Esophagus muscularis mucosa (tissue), 4 donors: ENCODE results near the gene MRPL19. TPM values are rescaled to one million over a fixed set of nuclear protein-coding genes. Genes with fewer than 3 reads are reported as not detected.

Source experiments
- DNase-seq: peaks from one replicate; pipeline ENCODE4 v3.0.0-alpha.2; 2017; ENCODE audit errors: extremely low spot score
- H3K27ac ChIP-seq, 4 donors: fragments of 200-600 bp; sonication (generic); replicated peaks in 1 of 4; 1 replicate in 3 of 4; 2 replicates in 1 of 4; pipeline ENCODE4 v1.5.1; 2016 to 2019; ENCODE audit warnings: mild to moderate bottlenecking in 1 of 4
- H3K27me3 ChIP-seq, 4 donors: fragments of 200-600 bp; sonication (generic); one replicate each; pipeline versions ENCODE4 v1.5.1 to v1.6.0; 2016 to 2019
- H3K36me3 ChIP-seq, 4 donors: fragments of 200-600 bp; sonication (generic); one replicate each; pipeline ENCODE4 v1.5.1; 2016 to 2019
- H3K4me1 ChIP-seq, 4 donors: fragments of 200-600 bp; sonication (generic); one replicate each; pipeline ENCODE4 v1.5.1; 2016 to 2019
- H3K4me3 ChIP-seq, 4 donors: fragments of 200-600 bp; sonication (generic); 1 replicate in 2 of 4; 2 replicates in 2 of 4; pipeline ENCODE4 v1.5.1; 2016 to 2019; ENCODE audit warnings: mild to moderate bottlenecking in 4 of 4, moderate library complexity in 1 of 4
- H3K9me3 ChIP-seq, 4 donors: fragments of 200-600 bp; sonication (generic); 1 replicate in 3 of 4; 2 replicates in 1 of 4; pipeline ENCODE4 v1.5.1; 2016 to 2019
- EP300 ChIP-seq: sonication (generic); formaldehyde crosslinking; IDR thresholded peaks from one replicate; pipeline ENCODE4 v1.6.1; 2017; ENCODE audit warnings: antibody characterized with exemption
- POLR2A ChIP-seq: fragments of 450-650 bp; IDR thresholded peaks from one replicate; pipeline ENCODE4 v1.6.1; 2017; ENCODE audit warnings: antibody characterized with exemption, moderate library complexity, mild to moderate bottlenecking, low read depth
- POLR2AphosphoS5 ChIP-seq, 2 donors: sonication (generic); formaldehyde crosslinking; IDR thresholded peaks; one replicate each; pipeline ENCODE4 v1.6.1; 2017; ENCODE audit warnings: antibody characterized with exemption in 2 of 2
- WGBS: methylation state at CpG from one replicate; pipeline ENCODE4 v1.1.5; 2018; 5-methylcytosine and 5-hydroxymethylcytosine counted together
- intact Hi-C: fragments of 100-400 bp; cut with DNase I; formaldehyde crosslinking; loops from one replicate; pipeline ENCODE4 v1.15.1; 2023
- total RNA-seq, 4 donors: library from RNA; depleted of rRNA; stranded (reverse); fragments of >200 nt; gene quantifications; one replicate each; pipeline versions ENCODE4 v1.1.0 to v1.2.1, GENCODE V29; 2016
- TF ChIP-seq, protein P1 (sequence below), 3 experiments: fragments of 200-600 bp in 2 of 3; fragments of 450-650 bp in 1 of 3; sonication (generic) in 2 of 3; IDR thresholded peaks; one replicate each; pipeline ENCODE4 v1.5.1; 2017 to 2019; ENCODE audit warnings: antibody characterized with exemption in 3 of 3, mild to moderate bottlenecking in 2 of 3, moderate library complexity in 1 of 3

MRPL19 gene
- total RNA-seq, 4 donors from 2014 or later, result 24.5 to 40.5 (median 31.4) TPM

DNA sequence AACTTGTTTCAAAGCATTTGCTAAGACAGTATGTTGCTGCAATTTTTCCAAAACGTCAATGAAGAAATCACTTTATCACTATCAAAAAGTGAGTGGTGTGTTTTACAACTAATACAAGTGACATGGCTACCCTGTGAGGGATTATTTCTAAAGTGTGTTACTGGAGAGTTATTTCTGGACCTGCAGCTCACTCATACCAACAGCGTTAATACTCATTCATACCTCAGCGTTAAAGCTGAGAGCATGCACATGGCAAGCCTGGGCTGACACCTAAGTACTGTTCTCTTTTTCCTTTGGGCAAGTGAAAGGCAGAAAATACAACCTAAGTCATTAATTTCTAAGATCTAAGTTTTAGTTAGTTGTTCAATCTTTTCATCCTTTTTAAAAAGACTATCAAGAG lies 13.0 kb upstream of the MRPL19 start:
- TF ChIP-seq, protein P1, sequence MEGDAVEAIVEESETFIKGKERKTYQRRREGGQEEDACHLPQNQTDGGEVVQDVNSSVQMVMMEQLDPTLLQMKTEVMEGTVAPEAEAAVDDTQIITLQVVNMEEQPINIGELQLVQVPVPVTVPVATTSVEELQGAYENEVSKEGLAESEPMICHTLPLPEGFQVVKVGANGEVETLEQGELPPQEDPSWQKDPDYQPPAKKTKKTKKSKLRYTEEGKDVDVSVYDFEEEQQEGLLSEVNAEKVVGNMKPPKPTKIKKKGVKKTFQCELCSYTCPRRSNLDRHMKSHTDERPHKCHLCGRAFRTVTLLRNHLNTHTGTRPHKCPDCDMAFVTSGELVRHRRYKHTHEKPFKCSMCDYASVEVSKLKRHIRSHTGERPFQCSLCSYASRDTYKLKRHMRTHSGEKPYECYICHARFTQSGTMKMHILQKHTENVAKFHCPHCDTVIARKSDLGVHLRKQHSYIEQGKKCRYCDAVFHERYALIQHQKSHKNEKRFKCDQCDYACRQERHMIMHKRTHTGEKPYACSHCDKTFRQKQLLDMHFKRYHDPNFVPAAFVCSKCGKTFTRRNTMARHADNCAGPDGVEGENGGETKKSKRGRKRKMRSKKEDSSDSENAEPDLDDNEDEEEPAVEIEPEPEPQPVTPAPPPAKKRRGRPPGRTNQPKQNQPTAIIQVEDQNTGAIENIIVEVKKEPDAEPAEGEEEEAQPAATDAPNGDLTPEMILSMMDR (IDR thresholded peaks at IDR 0.05), result no peak
- TF ChIP-seq POLR2A (no peak), POLR2AphosphoS5 (IDR thresholded peaks at IDR 0.05) (no peak), EP300 (no peak)
- no peak for DNase-seq
- H3K27ac ChIP-seq, result no peak overlapping the region
- peaks cover 0 to 29% (median 2%) of the 10 kb centered on the region in 4 donors for H3K27me3 ChIP-seq
- H3K4me1 ChIP-seq, result no peaks in the 10 kb centered on the region
- intact Hi-C loops, result no loop called here
- WGBS, result 62% methylated on average over 3 of the region's 3 CpGs
- no peak overlapping the region for H3K4me3 ChIP-seq
- no peaks in the 10 kb centered on the region for H3K36me3 ChIP-seq
- H3K9me3 ChIP-seq, result no peaks in the 10 kb centered on the region

DNA sequence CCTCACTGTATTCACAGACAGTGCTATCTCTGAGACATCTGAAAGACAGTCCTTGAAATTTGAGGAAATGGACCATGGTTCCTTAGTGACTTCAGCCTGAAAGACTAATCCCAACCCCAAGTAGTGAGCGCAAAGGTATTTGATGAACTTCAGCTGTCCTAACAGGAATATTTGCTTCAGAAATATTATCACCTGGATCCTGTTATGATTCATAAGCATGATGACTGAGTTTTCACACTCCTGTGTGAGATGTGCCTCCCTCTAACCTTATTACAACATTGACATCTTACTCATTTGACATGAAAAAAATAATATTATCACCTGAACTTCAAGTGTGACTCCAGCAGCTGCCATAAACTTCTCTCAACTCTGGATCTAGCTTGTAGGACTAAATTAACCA lies 11.6 kb upstream of the MRPL19 start:
- Histone ChIP-seq H3K27me3 (peaks cover 0 to 24% (median 2%) of the 10 kb centered on the region in 4 donors), H3K27ac (no peak overlapping the region), H3K9me3 (no peaks in the 10 kb centered on the region), H3K36me3 (no peaks in the 10 kb centered on the region), H3K4me3 (no peak overlapping the region), H3K4me1 (no peaks in the 10 kb centered on the region)
- 0% methylated on average over 1 of the region's 1 CpG for WGBS
- no peak for DNase-seq
- intact Hi-C loops, result no loop called here
- TF ChIP-seq, protein P1 (IDR thresholded peaks at IDR 0.05), result no peak
- no peak for TF ChIP-seq EP300
- TF ChIP-seq POLR2A, result no peak
- no peak for TF ChIP-seq POLR2AphosphoS5 (IDR thresholded peaks at IDR 0.05)

- intact Hi-C loops, result no loop called here
- H3K4me1 ChIP-seq, result peaks cover 0 to 15% (median 5%) of the 10 kb centered on the region in 4 donors
- H3K4me3 ChIP-seq, result no peak overlapping the region
- no peaks in the 10 kb centered on the region for H3K9me3 ChIP-seq
- no peak for TF ChIP-seq EP300
- peaks cover 0 to 15% (median 2%) of the 10 kb centered on the region in 4 donors for H3K27me3 ChIP-seq
- WGBS, result 61% methylated on average over 1 of the region's 1 CpG
- no peak overlapping the region for H3K27ac ChIP-seq
- H3K36me3 ChIP-seq, result no peaks in the 10 kb centered on the region
- DNase-seq, result no peak
These were observed 9.0 kb upstream of the MRPL19 start for GRCh38 chr2:75637568-75637967.

- no peak overlapping the region for H3K4me3 ChIP-seq
- no peaks in the 10 kb centered on the region for H3K36me3 ChIP-seq
- no peak for DNase-seq
- intact Hi-C loops, result loop anchor here (5.0 kb wide), 1 partner anchor 37 kb away; no protein-coding TSS in a partner anchor
- H3K27ac ChIP-seq, result peak overlapping the region in 2 of 4 donors; percentile 9 to 46
- 0% methylated on average over 3 of the region's 3 CpGs for WGBS
- H3K9me3 ChIP-seq, result no peaks in the 10 kb centered on the region
- peaks cover 0 to 15% (median 2%) of the 10 kb centered on the region in 4 donors for H3K27me3 ChIP-seq
- peaks cover 0 to 15% (median 5%) of the 10 kb centered on the region in 4 donors for H3K4me1 ChIP-seq
- TF ChIP-seq EP300 (no peak), POLR2AphosphoS5 (IDR thresholded peaks at IDR 0.05) (peak in 1 of 2 donors; percentile 46)
- TF ChIP-seq, protein P1 (IDR thresholded peaks at IDR 0.05), result peak in 2 of 3 experiments; percentile 88 to 93
These were observed 5.9 kb upstream of the MRPL19 start for GRCh38 chr2:75640621-75641121.

DNA sequence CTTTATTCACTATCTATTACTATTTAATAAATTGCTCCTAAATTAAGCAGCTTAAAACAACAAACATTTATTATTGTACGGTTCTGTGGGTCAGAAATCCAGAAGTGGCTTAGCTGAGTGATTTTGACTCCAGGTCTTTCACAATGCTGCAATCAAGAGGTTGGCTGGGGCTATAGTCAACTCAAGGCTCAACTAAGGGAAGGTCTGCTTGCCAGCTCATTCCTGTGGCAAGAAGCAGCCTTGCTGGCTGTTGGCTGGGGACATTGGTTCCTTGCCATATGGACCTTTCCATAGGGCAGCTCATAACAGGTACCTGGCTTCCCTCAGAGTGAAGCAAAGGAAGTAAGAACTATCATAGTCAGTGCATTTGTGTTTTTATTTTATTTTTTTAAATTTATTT lies 5.0 kb upstream of the MRPL19 start:
- Histone ChIP-seq H3K27me3 (peaks cover 0 to 10% (median 2%) of the 10 kb centered on the region in 4 donors), H3K27ac (no peak overlapping the region), H3K9me3 (no peaks in the 10 kb centered on the region), H3K4me3 (no peak overlapping the region), H3K4me1 (peaks cover 5 to 22% (median 10%) of the 10 kb centered on the region in 4 donors), H3K36me3 (no peaks in the 10 kb centered on the region)
- DNase-seq, result no peak
- TF ChIP-seq POLR2AphosphoS5 (IDR thresholded peaks at IDR 0.05), result no peak
- TF ChIP-seq, protein P1 (IDR thresholded peaks at IDR 0.05), result no peak
- no peak for TF ChIP-seq EP300
- no peak for TF ChIP-seq POLR2A
- 71% methylated on average over 1 of the region's 1 CpG for WGBS
- intact Hi-C loops, result loop anchor here (5.0 kb wide), 1 partner anchor 36 kb away; no protein-coding TSS in a partner anchor
